Activated naive CD8-positive, alpha-beta T cell treated with anti-CD3 and anti-CD28 coated beads, Interleukin-2, amount 10 ng/mL, durations not matched to agents 7 days and 5 days (primary cell): Measurements from ENCODE around the gene ZG16B. TPM values are rescaled to one million over a fixed set of nuclear protein-coding genes. Genes with fewer than 3 reads are reported as not detected.

Experiments
- ATAC-seq: fragments of 150-1000 bp; cut with Tn5 transposase; one replicate; pipeline ENCODE4 v1.10.0; 2021; ENCODE audit warnings: low read depth, moderate library complexity
- POLR2A ChIA-PET: fragments of 350-600 bp; sonication (Branson Sonifier 250); formaldehyde crosslinking; loops from one replicate; lab custom pipeline; 2021; ENCODE audit warnings: antibody characterized with exemption; lab: Charles Lee
- DNase-seq: peaks from one replicate; pipeline ENCODE4 v3.0.0; 2021
- H3K27ac Mint-ChIP-seq: one replicate; pipeline ENCODE4 v1.8.0; 2022; ENCODE audit warnings: mild to moderate bottlenecking, mixed read lengths
- H3K27me3 Mint-ChIP-seq: one replicate; pipeline ENCODE4 v1.8.0; 2022; ENCODE audit warnings: mild to moderate bottlenecking, moderate library complexity, mixed read lengths
- H3K36me3 Mint-ChIP-seq: one replicate; pipeline ENCODE4 v1.8.0; 2021; ENCODE audit warnings: mild to moderate bottlenecking, mixed read lengths
- H3K4me1 Mint-ChIP-seq: one replicate; pipeline ENCODE4 v1.8.0; 2021; ENCODE audit warnings: mixed read lengths
- H3K4me3 Mint-ChIP-seq: one replicate; pipeline ENCODE4 v1.8.0; 2022; ENCODE audit warnings: mild to moderate bottlenecking, moderate library complexity, mixed read lengths
- H3K9me3 Mint-ChIP-seq: one replicate; pipeline ENCODE4 v1.8.0; 2021; ENCODE audit warnings: mixed read lengths
- total RNA-seq, 2 experiments: library from RNA; stranded (reverse); gene quantifications; one replicate each; pipeline ENCODE4 v1.2.3, GENCODE V29; 2021

The ZG16B gene
- total RNA-seq, 2 experiments from 2014 or later, result 6.7 to 8.1 TPM

GRCh38 chr16:2848933-2849725 is 19.0 kb downstream of the ZG16B start:
- Mint-ChIP-seq H3K9me3 (peaks cover 3% of the 10 kb centered on the region), H3K4me3 (no peak overlapping the region), H3K4me1 (peaks cover 23% of the 10 kb centered on the region), H3K27ac (no peak overlapping the region), H3K36me3 (no peaks in the 10 kb centered on the region), H3K27me3 (peaks cover 9% of the 10 kb centered on the region)
- POLR2A ChIA-PET, result interaction anchor here (1.2 kb wide), 1 partner anchor 19 kb away, joined by 3 read pairs; no protein-coding TSS in a partner anchor
- no peak for ATAC-seq
- no peak for DNase-seq

GRCh38 chr16:2852003-2852730 is 22.1 kb downstream of the ZG16B start:
- peaks cover under 1% of the 10 kb centered on the region for H3K4me1 Mint-ChIP-seq
- ATAC-seq, result no peak
- POLR2A ChIA-PET, result no interaction called here

GRCh38 chr16:2852731-2853507 is 22.8 kb downstream of the ZG16B start:
- H3K4me3 Mint-ChIP-seq, result no peak overlapping the region
- POLR2A ChIA-PET, result interaction anchor here (0.9 to 1.2 kb wide), 2 partner anchors 15 to 42 kb away, joined by 4 to 5 read pairs; no protein-coding TSS in a partner anchor
- peaks cover 13% of the 10 kb centered on the region for H3K27me3 Mint-ChIP-seq

More at GRCh38 chr16:2852003-2852730, 22.1 kb downstream of the ZG16B start:
- Mint-ChIP-seq H3K27me3 (peaks cover 9% of the 10 kb centered on the region), H3K4me3 (no peak overlapping the region), H3K9me3 (peaks cover 12% of the 10 kb centered on the region), H3K27ac (no peak overlapping the region), H3K36me3 (no peaks in the 10 kb centered on the region)
- DNase-seq, result no peak

GRCh38 chr16:2853531-2854073 is 23.5 kb downstream of the ZG16B start:
- peaks cover 12% of the 10 kb centered on the region for H3K9me3 Mint-ChIP-seq
- peaks cover 13% of the 10 kb centered on the region for H3K27me3 Mint-ChIP-seq
- H3K36me3 Mint-ChIP-seq, result no peaks in the 10 kb centered on the region
- H3K4me1 Mint-ChIP-seq, result peaks cover 3% of the 10 kb centered on the region
- no peak overlapping the region for H3K4me3 Mint-ChIP-seq
- H3K27ac Mint-ChIP-seq, result no peak overlapping the region
- DNase-seq, result no peak
- ATAC-seq, result no peak
- POLR2A ChIA-PET, result interaction anchor here (0.6 to 1.2 kb wide), 3 partner anchors 15 to 1765 kb away, joined by 3 to 5 read pairs (median 4); no protein-coding TSS in a partner anchor

More at GRCh38 chr16:2852731-2853507, 22.8 kb downstream of the ZG16B start:
- H3K9me3 Mint-ChIP-seq, result peaks cover 12% of the 10 kb centered on the region
- DNase-seq, result no peak
- H3K4me1 Mint-ChIP-seq, result peaks cover 3% of the 10 kb centered on the region
- no peaks in the 10 kb centered on the region for H3K36me3 Mint-ChIP-seq
- ATAC-seq, result no peak
- H3K27ac Mint-ChIP-seq, result no peak overlapping the region

- POLR2A ChIA-PET, result no interaction called here
- H3K4me3 Mint-ChIP-seq, result no peak overlapping the region
- H3K9me3 Mint-ChIP-seq, result peaks cover 12% of the 10 kb centered on the region
- peaks cover 12% of the 10 kb centered on the region for H3K27me3 Mint-ChIP-seq
- no peak for DNase-seq
- no peak for ATAC-seq
- H3K36me3 Mint-ChIP-seq, result no peaks in the 10 kb centered on the region
- no peak overlapping the region for H3K27ac Mint-ChIP-seq
- peaks cover 3% of the 10 kb centered on the region for H3K4me1 Mint-ChIP-seq
Observed at GRCh38 chr16:2854700-2855309, 24.7 kb downstream of the ZG16B start.

GRCh38 chr16:2855536-2855935 is 25.4 kb downstream of the ZG16B start:
- no peak overlapping the region for H3K27ac Mint-ChIP-seq
- peaks cover 3% of the 10 kb centered on the region for H3K4me1 Mint-ChIP-seq
- POLR2A ChIA-PET, result no interaction called here
- no peak for DNase-seq
- no peak overlapping the region for H3K4me3 Mint-ChIP-seq
- no peak for ATAC-seq
- peaks cover 10% of the 10 kb centered on the region for H3K27me3 Mint-ChIP-seq
- no peaks in the 10 kb centered on the region for H3K36me3 Mint-ChIP-seq
- peaks cover 12% of the 10 kb centered on the region for H3K9me3 Mint-ChIP-seq

GRCh38 chr16:2856061-2856670 is 26.1 kb downstream of the ZG16B start:
- H3K4me1 Mint-ChIP-seq, result peaks cover 3% of the 10 kb centered on the region
- DNase-seq (no peak), ATAC-seq (no peak)
- POLR2A ChIA-PET, result no interaction called here
- H3K27ac Mint-ChIP-seq, result no peak overlapping the region
- no peak overlapping the region for H3K4me3 Mint-ChIP-seq
- peaks cover 8% of the 10 kb centered on the region for H3K27me3 Mint-ChIP-seq
- peaks cover 13% of the 10 kb centered on the region for H3K9me3 Mint-ChIP-seq
- H3K36me3 Mint-ChIP-seq, result no peaks in the 10 kb centered on the region

- peaks cover 15% of the 10 kb centered on the region for H3K9me3 Mint-ChIP-seq
- H3K36me3 Mint-ChIP-seq, result no peaks in the 10 kb centered on the region
- peaks cover 3% of the 10 kb centered on the region for H3K4me1 Mint-ChIP-seq
- POLR2A ChIA-PET, result no interaction called here
- H3K27me3 Mint-ChIP-seq, result peaks cover 8% of the 10 kb centered on the region
- no peak for DNase-seq
- no peak overlapping the region for H3K27ac Mint-ChIP-seq
- no peak overlapping the region for H3K4me3 Mint-ChIP-seq
- no peak for ATAC-seq
Observed at GRCh38 chr16:2856686-2857450, 26.8 kb downstream of the ZG16B start.

GRCh38 chr16:2857451-2858244 is 27.5 kb downstream of the ZG16B start, which contains the start of gene PRSS22:
TSS of gene PRSS22 (minus strand) at chr16:2858170. CDS start at chr16:2858104, 66 bp downstream.
- Mint-ChIP-seq H3K4me3 (peak within 1 kb of the TSS; percentile 71), H3K9me3 (peaks cover 15% of the 10 kb centered on the region), H3K4me1 (peaks cover 3% of the 10 kb centered on the region), H3K27me3 (peaks cover 8% of the 10 kb centered on the region), H3K27ac (peak within 1 kb of the TSS; percentile 69), H3K36me3 (no peaks in the 10 kb centered on the region)
- ATAC-seq (peak; percentile 11), DNase-seq (no peak)
- POLR2A ChIA-PET, result no interaction called here

- ATAC-seq, result no peak
- Mint-ChIP-seq H3K4me1 (peaks cover 3% of the 10 kb centered on the region), H3K27me3 (peaks cover 8% of the 10 kb centered on the region), H3K36me3 (no peaks in the 10 kb centered on the region), H3K27ac (no peak overlapping the region), H3K4me3 (no peak overlapping the region), H3K9me3 (peaks cover 15% of the 10 kb centered on the region)
- no peak for DNase-seq
- POLR2A ChIA-PET, result interaction anchor here (0.5 kb wide), 1 partner anchor 62 kb away, joined by 3 read pairs; no protein-coding TSS in a partner anchor
Observed at GRCh38 chr16:2858245-2859025, 28.3 kb downstream of the ZG16B start.
